SH-SY5Y (cell line): ENCODE measurements around the gene RGS7.

Experiments
- GATA2 ChIP-seq: IDR thresholded peaks from 2 replicates; pipeline ENCODE4 v1.6.1; 2011; ENCODE audit warnings: mild to moderate bottlenecking, low read depth, low read length
- GATA3 ChIP-seq: IDR thresholded peaks from 2 replicates; pipeline ENCODE4 v1.6.1; 2011; ENCODE audit warnings: low read depth, mild to moderate bottlenecking, low read length, moderate library complexity

RGS7 gene

DNA sequence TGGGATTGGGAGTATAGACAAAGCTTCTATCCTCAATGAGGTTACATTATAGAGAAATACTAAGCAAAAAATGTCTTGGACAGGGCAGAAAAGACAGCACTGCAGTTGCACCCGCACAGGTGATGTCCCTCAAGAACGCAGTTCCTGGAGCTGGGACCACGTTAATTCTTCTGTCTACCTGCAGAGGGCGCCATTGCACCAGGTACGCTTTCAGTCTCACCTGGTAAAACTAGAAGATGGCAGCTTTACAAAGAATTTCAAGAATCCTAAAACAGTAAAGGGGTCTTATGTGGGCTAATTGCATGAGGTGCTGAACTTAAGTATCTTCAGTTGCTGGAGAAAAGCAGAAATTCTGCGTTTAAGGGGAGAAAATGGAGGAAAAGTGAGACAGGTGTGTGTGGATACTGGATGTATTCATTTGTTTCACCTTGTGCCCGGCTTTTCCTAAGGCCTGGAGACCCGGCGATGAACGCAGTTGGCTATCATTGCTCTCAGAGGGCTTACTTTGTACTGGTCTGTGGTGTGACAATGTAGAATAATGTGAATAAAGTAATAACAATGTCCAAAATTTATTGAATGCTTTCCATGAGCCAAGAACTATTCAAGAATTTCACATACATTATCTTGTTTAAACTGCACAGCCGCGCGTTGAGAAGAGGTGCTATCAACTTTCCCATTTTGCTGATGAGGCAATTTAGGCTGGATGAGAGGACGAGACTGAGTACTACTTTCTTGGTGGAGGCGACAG, 468.8 kb downstream of the RGS7 start:
- no peak for TF ChIP-seq GATA3
- no peak for TF ChIP-seq GATA2

DNA sequence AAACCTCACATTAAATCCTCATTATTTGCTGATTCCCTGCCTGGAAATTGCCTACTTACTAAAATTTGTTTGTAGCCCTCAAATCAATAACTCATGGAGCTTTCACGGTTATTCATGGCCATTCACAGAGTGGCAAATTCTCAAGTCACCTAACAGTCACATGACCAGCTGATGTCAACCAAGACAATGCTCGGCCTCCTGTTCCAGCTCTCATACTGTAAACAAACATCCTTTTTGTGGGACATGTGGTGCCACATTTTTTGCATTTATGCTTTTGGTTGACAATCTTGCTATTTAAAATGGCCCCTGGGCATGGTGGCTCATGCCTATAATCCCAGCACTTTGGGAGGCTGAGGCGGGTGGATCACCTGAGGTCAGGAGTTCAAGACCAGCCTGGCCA, 473.5 kb downstream of the RGS7 start:
- no peak for TF ChIP-seq GATA2
- TF ChIP-seq GATA3, result no peak

- TF ChIP-seq GATA3, result no peak
- TF ChIP-seq GATA2, result no peak
Measured at GRCh38 chr1:240878631-240879030, 478.4 kb downstream of the RGS7 start.

DNA sequence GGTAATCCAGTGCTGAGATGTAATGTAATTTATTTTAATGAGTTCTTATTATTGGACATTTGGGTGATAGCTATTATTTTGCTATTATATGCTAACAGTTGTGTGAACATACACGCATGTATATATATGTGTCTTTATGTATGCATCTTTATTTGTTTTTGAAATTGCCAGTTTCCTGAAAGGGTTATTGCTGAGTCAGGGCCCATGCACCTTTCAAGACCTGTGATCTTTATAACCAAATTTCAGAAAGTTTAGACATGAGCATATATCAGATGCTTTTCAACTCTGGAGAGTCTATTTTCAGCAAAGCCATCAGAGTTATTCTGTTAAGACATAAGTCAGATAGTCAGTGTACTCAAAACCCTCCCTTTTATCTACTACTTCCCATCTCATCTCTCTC, 479.4 kb downstream of the RGS7 start:
- TF ChIP-seq GATA2 (no peak), GATA3 (no peak)

DNA sequence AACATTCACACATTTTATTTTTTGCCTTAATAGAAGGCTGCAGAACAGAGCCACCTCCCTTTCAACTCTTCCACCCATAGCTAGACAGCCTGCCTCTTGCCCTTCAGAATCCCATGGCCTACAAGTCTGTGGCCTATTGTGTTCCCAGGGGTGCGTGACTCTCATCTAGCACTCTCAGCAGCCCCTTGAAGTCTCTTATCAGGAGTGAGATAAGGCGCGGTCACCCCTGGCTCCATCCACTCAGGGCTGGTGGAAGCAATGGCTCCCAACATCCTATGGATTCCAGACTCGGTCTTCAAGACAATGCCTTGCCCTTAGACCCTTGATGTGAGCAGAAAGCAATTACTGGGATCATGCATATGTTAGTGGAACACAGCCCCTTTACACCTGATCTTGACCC, 480.9 kb downstream of the RGS7 start:
- no peak for TF ChIP-seq GATA3
- no peak for TF ChIP-seq GATA2

DNA sequence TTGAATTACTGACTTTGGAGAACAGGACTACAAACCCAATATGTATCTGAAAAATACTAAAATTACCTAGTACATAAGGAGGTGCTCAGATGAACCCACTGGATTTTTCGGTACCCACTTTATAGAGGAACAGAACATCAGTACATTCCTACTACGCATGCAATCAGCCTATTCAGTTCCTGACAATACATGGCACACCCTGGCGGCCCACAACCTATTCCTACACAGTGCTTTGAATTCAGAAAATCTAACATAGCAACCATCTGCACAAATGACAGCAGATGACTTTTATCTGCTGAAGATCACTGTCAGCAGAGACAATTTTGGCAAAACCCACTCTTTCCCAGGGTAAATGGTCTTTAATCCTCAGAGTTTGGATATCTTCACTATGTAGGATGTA, 487.9 kb downstream of the RGS7 start:
- TF ChIP-seq GATA2 (no peak), GATA3 (no peak)

GRCh38 chr1:240866724-240867123, 490.3 kb downstream of the RGS7 start:
- no peak for TF ChIP-seq GATA3
- no peak for TF ChIP-seq GATA2

GRCh38 chr1:240860023-240860422, 497.0 kb downstream of the RGS7 start:
- TF ChIP-seq GATA2, result no peak
- TF ChIP-seq GATA3, result no peak

DNA sequence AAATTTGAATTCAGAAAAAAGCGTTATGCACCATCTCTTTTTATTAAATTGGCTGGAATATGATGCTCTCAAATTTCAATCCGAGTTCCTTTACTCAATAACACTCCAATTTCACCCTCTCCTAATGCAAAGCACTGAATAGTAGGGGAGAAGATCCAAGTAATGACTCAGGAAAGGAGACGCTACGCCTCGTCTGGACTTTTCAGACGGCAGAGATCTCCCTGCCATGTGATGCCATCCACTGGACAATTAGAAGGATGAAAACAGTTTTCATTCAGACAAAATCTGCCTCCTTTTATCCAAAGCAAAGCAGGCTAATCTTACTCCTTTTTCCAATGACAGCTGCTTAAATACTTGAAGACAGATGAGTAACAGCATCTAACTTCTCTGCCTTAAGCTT, 502.6 kb downstream of the RGS7 start:
- TF ChIP-seq GATA2, result no peak
- TF ChIP-seq GATA3, result no peak

DNA sequence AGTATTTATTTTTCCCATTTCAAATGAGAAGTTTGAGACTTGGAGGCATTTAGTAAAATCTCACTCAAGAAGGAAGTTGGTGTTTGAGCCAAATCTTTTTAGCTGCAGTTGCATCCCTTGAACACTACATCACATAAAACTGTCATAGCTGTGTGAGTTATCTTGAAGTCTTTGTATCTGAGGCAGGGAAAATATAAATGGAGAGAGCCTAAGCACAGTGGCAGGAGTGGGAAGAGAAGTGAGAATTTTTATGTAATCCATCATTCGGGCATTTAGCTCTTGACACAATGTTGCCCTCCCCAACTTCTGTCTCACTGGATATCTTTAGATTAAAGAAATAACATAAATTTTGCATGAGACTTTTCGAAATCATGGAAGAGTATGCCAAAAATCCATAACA, 509.7 kb downstream of the RGS7 start:
- no peak for TF ChIP-seq GATA2
- no peak for TF ChIP-seq GATA3

GRCh38 chr1:240844486-240844885, 512.5 kb downstream of the RGS7 start:
- no peak for TF ChIP-seq GATA2
- TF ChIP-seq GATA3, result no peak

DNA sequence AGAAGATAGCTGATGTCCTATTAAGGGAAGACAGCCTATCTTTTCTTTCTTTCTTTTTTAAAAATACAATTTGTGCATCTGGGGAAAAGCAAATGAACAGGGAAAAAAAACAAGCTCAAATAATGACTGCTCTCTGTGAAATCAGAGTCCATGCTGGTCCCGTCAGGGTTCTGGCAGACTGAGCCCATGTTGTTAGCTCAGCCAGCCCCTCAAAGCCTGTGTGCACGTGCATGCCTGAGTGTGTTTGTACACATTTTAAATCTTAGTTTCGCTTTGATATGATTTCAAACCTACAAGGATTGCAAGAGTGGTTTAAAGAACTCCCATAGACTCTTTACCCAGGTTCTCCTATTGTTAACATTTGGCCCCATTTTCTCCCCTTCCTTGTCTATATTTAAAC, 513.2 kb downstream of the RGS7 start:
- TF ChIP-seq GATA3 (no peak), GATA2 (no peak)

DNA sequence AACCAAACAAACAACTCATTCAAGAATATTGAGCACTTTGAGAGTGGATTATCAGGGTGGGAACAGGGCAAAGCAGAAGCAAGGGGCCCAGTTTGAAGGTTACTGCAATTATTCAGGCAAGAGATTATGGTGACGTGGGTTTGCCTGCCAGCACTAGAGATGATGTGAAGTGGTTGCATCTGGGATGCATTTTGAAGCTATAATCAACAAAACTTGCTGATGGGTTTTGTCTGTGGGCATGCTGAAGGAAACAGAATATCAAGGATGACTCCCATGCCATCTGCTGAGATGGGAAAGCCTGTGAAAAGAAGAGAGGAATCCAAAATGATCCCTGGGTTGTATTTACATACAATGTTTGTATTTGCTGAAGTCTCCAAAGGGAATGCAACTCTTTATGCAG, 520.7 kb downstream of the RGS7 start:
- TF ChIP-seq GATA3, result no peak
- TF ChIP-seq GATA2, result no peak

- TF ChIP-seq GATA2, result no peak
Measured at GRCh38 chr1:240835291-240835690, 521.7 kb downstream of the RGS7 start.

DNA sequence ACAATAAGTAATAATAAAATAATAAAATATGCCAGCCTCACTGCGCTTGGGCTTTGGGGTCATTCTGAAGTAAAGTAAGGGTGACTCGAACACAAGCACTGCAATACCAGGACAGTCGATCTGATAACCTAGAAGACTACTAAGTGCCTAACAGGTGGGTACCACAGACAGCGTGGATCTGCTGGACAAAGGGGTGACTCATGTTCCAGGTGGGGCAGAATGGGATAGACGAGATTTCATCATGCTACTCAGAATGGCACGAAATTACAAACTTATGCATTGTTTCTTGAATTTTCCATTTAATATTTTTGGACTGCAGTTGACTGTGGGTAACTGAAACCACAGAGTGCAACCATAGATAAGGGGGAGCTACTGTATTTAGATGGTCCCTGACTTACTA, 523.9 kb downstream of the RGS7 start:
- no peak for TF ChIP-seq GATA3
- TF ChIP-seq GATA2, result no peak

GRCh38 chr1:240831922-240832321, 525.1 kb downstream of the RGS7 start:
- TF ChIP-seq GATA3, result no peak
- no peak for TF ChIP-seq GATA2

GRCh38 chr1:240831191-240831631, 525.8 kb downstream of the RGS7 start:
- TF ChIP-seq GATA2 (no peak), GATA3 (no peak)
